PC-3 (cell line): ENCODE results near the gene SPHKAP.

Experiments used
- EZH2 ChIP-seq: fragments of 300-600 bp; sonication (generic); IDR thresholded peaks from one replicate; pipeline ENCODE4 v1.6.1; 2017; ENCODE audit warnings: antibody characterized with exemption, mild to moderate bottlenecking, low read length; ENCODE audit not compliant: unreplicated experiment
- TF ChIP-seq, protein P1 (sequence below): fragments of 300-600 bp; sonication (generic); conservative IDR thresholded peaks from 2 replicates; pipeline ENCODE4 v1.5.1; 2017; ENCODE audit warnings: antibody characterized with exemption, low read depth, mild to moderate bottlenecking, low read length

DNA sequence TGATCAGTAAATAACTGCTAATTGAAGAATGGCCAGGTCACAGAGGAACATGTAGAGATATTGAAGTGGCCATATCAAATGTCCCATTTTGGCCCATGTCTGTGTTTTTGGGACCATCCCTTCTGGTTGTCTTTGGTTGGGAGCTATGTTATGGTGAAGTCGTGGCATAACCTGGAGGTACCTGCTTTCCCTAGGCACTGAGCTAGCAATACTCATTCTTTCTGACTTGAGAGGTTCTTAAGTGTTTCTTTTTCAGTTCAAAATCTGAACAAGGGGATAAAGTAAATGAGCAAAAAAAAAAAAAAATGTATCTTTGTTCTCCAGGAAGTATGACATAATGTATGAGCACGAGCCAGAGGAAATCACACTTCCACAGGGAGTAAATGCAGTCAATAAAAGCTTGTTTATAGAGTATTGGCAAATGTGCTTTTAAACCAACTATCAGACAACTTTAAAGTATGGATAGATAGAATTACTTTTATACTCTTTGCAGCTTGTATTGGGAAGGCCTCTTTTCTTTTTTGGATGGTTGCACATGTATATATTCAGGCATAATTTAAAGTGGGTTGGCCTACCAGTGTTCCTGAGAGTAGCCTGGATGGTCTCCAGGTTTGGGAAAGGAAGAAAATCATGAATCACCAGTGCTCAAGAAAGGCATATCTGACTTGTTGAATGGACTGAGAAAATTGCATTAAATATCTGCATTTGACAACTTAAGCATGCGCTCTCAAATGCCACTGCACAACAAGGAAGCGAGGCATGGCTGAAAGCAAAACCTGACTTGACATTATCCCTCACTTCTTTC lies 125.0 kb downstream of the SPHKAP start:
- TF ChIP-seq, protein P1, sequence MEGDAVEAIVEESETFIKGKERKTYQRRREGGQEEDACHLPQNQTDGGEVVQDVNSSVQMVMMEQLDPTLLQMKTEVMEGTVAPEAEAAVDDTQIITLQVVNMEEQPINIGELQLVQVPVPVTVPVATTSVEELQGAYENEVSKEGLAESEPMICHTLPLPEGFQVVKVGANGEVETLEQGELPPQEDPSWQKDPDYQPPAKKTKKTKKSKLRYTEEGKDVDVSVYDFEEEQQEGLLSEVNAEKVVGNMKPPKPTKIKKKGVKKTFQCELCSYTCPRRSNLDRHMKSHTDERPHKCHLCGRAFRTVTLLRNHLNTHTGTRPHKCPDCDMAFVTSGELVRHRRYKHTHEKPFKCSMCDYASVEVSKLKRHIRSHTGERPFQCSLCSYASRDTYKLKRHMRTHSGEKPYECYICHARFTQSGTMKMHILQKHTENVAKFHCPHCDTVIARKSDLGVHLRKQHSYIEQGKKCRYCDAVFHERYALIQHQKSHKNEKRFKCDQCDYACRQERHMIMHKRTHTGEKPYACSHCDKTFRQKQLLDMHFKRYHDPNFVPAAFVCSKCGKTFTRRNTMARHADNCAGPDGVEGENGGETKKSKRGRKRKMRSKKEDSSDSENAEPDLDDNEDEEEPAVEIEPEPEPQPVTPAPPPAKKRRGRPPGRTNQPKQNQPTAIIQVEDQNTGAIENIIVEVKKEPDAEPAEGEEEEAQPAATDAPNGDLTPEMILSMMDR: no peak
- TF ChIP-seq EZH2: no peak
